Endodermal cell (in vitro differentiated cells): ENCODE results near the gene ARFGEF3. TPM values are rescaled to one million over a fixed set of nuclear protein-coding genes. Genes with fewer than 3 reads are reported as not detected.

Experiments used
- DNase-seq: peaks from one replicate; pipeline ENCODE4 v3.0.0-alpha.2; 2017
- H3K27ac ChIP-seq: 2 replicates; pipeline ENCODE4 v1.5.1; 2013; ENCODE audit warnings: mild to moderate bottlenecking, low read depth, low read length, moderate library complexity
- H3K27me3 ChIP-seq: 2 replicates; pipeline ENCODE4 v1.6.1; 2013; ENCODE audit warnings: mild to moderate bottlenecking, low read length, moderate library complexity; ENCODE audit not compliant: insufficient read depth, control insufficient read depth, poor library complexity, severe bottlenecking
- H3K36me3 ChIP-seq: 2 replicates; pipeline ENCODE4 v1.7.0; 2013; ENCODE audit warnings: mild to moderate bottlenecking, low read length, moderate library complexity; ENCODE audit not compliant: control insufficient read depth, insufficient read depth
- H3K4me1 ChIP-seq: one replicate; pipeline ENCODE4 v1.7.0; 2013; ENCODE audit warnings: low read length; ENCODE audit not compliant: control insufficient read depth, insufficient read depth
- H3K4me3 ChIP-seq: 2 replicates; pipeline ENCODE4 v1.5.1; 2013; ENCODE audit warnings: mild to moderate bottlenecking, low read length, moderate library complexity
- H3K9ac ChIP-seq: 2 replicates; pipeline ENCODE4 v1.6.1; 2013; ENCODE audit warnings: mild to moderate bottlenecking, low read length, moderate library complexity; ENCODE audit not compliant: poor library complexity, severe bottlenecking; ENCODE audit errors: extremely low read depth
- H3K9me3 ChIP-seq: 2 replicates; pipeline ENCODE4 v1.6.1; 2013; ENCODE audit warnings: mild to moderate bottlenecking, low read length, moderate library complexity; ENCODE audit not compliant: control insufficient read depth
- H3K27ac Mint-ChIP-seq: 2 replicates; pipeline ENCODE4 v1.8.0; 2020; ENCODE audit warnings: mixed read lengths
- H3K27me3 Mint-ChIP-seq: 2 replicates; pipeline ENCODE4 v1.8.0; 2021; ENCODE audit warnings: mild to moderate bottlenecking, mixed read lengths; ENCODE audit not compliant: insufficient read depth
- H3K36me3 Mint-ChIP-seq: 2 replicates; pipeline ENCODE4 v1.8.0; 2020; ENCODE audit warnings: low read depth, mixed read lengths
- H3K4me1 Mint-ChIP-seq: 2 replicates; pipeline ENCODE4 v1.8.0; 2020; ENCODE audit warnings: mixed read lengths
- H3K4me3 Mint-ChIP-seq: 2 replicates; pipeline ENCODE4 v1.8.0; 2020; ENCODE audit warnings: mild to moderate bottlenecking, moderate library complexity, mixed read lengths
- H3K9me3 Mint-ChIP-seq: 2 replicates; pipeline ENCODE4 v1.8.0; 2020; ENCODE audit warnings: mild to moderate bottlenecking, mixed read lengths
- WGBS, 2 experiments: methylation state at CpG; one replicate each; pipeline versions ENCODE4 v1.1.5 to v1.1.7; 2013; ENCODE audit warnings: missing lambda C conversion rate in 2 of 2, mixed read lengths in 1 of 2; ENCODE audit not compliant: insufficient coverage in 1 of 2, insufficient read length in 1 of 2; 5-methylcytosine and 5-hydroxymethylcytosine counted together
- total RNA-seq, 2 donors: library from RNA; stranded (reverse); fragmentation: NEBNext Ultra II Directional in 1 of 2; extraction: Animal tissue kit (Norgen Biotek cat#: 25700) in 1 of 2; gene quantifications; 2 replicates in 1 of 2; 3 replicates in 1 of 2; pipeline ENCODE4 v1.2.1, GENCODE V29; 2021
- TF ChIP-seq, protein P1 (sequence below): fragments of 200-600 bp; sonication (generic); conservative IDR thresholded peaks from 2 replicates; pipeline ENCODE4 v1.5.0; 2021; ENCODE audit warnings: antibody characterized with exemption, mild to moderate bottlenecking

ARFGEF3 gene
- total RNA-seq, 2 donors from 2014 or later: 10.9 to 14.3 TPM

DNA sequence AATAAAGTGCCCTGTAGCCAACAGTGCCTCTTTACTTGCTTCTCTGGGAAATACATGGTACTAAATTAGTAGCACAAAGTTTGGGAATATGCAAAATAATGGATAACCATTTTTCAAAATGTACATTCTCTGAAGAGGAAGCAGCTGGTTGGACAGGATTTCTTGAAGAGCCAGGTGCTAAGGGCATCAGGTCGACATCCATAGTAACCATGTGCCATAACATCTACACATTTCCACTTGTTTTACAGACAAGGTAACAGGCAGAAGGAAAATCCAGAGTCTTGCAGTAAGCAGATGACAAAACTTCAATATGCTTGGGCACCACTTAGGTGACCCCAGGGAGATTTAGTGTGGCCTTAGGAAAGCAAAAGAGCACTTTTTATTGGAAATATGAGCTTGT is 179.4 kb downstream of the ARFGEF3 start:
- no peak overlapping the region for H3K4me3 ChIP-seq
- Mint-ChIP-seq H3K9me3 (no peaks in the 10 kb centered on the region), H3K4me1 (peaks cover 13% of the 10 kb centered on the region), H3K27ac (no peak overlapping the region), H3K4me3 (no peak overlapping the region), H3K36me3 (peaks cover 7% of the 10 kb centered on the region), H3K27me3 (no peaks in the 10 kb centered on the region)
- H3K9ac ChIP-seq: no peak overlapping the region
- no peaks in the 10 kb centered on the region for H3K27me3 ChIP-seq
- TF ChIP-seq, protein P1, sequence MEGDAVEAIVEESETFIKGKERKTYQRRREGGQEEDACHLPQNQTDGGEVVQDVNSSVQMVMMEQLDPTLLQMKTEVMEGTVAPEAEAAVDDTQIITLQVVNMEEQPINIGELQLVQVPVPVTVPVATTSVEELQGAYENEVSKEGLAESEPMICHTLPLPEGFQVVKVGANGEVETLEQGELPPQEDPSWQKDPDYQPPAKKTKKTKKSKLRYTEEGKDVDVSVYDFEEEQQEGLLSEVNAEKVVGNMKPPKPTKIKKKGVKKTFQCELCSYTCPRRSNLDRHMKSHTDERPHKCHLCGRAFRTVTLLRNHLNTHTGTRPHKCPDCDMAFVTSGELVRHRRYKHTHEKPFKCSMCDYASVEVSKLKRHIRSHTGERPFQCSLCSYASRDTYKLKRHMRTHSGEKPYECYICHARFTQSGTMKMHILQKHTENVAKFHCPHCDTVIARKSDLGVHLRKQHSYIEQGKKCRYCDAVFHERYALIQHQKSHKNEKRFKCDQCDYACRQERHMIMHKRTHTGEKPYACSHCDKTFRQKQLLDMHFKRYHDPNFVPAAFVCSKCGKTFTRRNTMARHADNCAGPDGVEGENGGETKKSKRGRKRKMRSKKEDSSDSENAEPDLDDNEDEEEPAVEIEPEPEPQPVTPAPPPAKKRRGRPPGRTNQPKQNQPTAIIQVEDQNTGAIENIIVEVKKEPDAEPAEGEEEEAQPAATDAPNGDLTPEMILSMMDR: no peak
- 95 to 100% methylated on average over 1 of the region's 1 CpG for WGBS, 2 experiments
- no peak overlapping the region for H3K27ac ChIP-seq
- DNase-seq: no peak
- H3K36me3 ChIP-seq: peaks cover 12% of the 10 kb centered on the region
- H3K4me1 ChIP-seq: no peaks in the 10 kb centered on the region
- no peaks in the 10 kb centered on the region for H3K9me3 ChIP-seq

DNA sequence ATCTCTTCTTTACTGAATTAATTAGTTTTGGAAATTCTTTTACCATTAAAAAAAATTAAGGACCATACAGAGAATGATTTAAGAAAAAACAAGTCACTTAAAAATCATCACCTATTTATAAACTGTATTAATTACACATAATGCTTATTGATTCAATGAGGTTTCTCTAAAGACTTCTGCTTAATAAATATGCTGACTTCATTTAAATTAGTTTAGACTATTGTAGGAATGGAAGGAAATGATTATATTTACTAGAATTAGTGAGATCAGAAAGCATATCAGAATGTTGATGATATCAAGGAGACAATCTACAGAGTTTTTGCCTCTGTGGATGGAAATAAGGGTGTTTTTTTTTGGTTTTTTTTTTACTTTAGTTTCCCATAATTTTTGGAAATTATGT is 181.4 kb downstream of the ARFGEF3 start:
- no peaks in the 10 kb centered on the region for H3K36me3 ChIP-seq
- no peaks in the 10 kb centered on the region for H3K36me3 Mint-ChIP-seq
- H3K27me3 ChIP-seq: no peaks in the 10 kb centered on the region
- no peaks in the 10 kb centered on the region for H3K4me1 ChIP-seq
- H3K27me3 Mint-ChIP-seq: no peaks in the 10 kb centered on the region
- no peak overlapping the region for H3K9ac ChIP-seq
- no peak overlapping the region for H3K27ac Mint-ChIP-seq
- no peak overlapping the region for H3K4me3 Mint-ChIP-seq
- H3K4me3 ChIP-seq: no peak overlapping the region
- H3K9me3 ChIP-seq: no peaks in the 10 kb centered on the region
- H3K4me1 Mint-ChIP-seq: peaks cover 12% of the 10 kb centered on the region
- DNase-seq: no peak
- TF ChIP-seq, protein P1: no peak
- no peaks in the 10 kb centered on the region for H3K9me3 Mint-ChIP-seq
- H3K27ac ChIP-seq: no peak overlapping the region

DNA sequence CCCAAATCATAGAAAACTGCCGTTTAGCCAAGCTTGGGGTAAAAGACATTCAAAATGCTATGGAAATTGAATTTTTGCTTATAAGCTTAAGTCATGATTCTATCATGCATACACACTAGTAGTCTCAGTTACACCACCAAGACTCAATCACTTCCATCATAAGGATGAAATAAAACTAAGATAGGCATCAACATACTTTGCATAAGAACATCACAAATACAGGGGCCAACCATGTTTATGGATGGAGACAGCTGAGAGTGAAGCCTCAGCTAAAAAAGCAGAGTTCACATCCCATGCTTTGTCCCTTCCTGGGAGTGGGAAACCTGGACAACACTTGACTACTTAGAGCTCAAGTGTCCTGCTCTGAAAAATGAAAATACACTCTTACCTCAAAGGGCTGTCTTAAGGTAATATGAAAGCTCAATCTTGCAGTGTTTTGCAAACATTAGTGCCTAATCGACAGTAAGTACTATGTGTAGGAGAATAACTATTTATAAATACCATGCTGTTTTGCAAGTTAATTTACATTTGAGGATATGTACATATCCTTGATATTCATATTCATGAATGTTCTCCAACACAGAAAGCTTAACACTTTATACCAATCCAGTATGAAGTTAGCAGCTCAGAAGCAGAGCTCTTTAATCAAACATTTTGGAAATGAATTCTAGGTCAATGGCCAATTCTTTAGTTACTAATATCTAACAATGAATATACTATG is 184.0 kb downstream of the ARFGEF3 start:
- Mint-ChIP-seq H3K4me3 (no peak overlapping the region), H3K27ac (no peak overlapping the region), H3K9me3 (no peaks in the 10 kb centered on the region), H3K36me3 (no peaks in the 10 kb centered on the region), H3K27me3 (no peaks in the 10 kb centered on the region), H3K4me1 (peaks cover 25% of the 10 kb centered on the region)
- Histone ChIP-seq H3K4me3 (no peak overlapping the region), H3K9me3 (no peaks in the 10 kb centered on the region), H3K9ac (no peak overlapping the region), H3K27ac (no peak overlapping the region), H3K4me1 (no peaks in the 10 kb centered on the region), H3K36me3 (no peaks in the 10 kb centered on the region), H3K27me3 (no peaks in the 10 kb centered on the region)
- DNase-seq: no peak
- TF ChIP-seq, protein P1: no peak
- 77% methylated on average over 2 of the region's 2 CpGs; no CpG with 5 or more reads in 1 of the 2 experiments for WGBS, 2 experiments
